HepG2 (cell line): ENCODE results near the gene COA1.

Experiments used
- E2F1 ChIP-seq: sonication (generic); formaldehyde crosslinking; IDR thresholded peaks from 2 replicates; pipeline ENCODE4 v1.5.0; 2020; ENCODE audit warnings: missing genetic modification reagents
- HOXD1 ChIP-seq: sonication (generic); formaldehyde crosslinking; IDR thresholded peaks from 2 replicates; pipeline ENCODE4 v1.5.0; 2020; ENCODE audit warnings: missing genetic modification reagents
- TF ChIP-seq, protein P1 (sequence below): sonication (generic); formaldehyde crosslinking; IDR thresholded peaks from 2 replicates; pipeline ENCODE4 v1.5.0; 2020; ENCODE audit warnings: mild to moderate bottlenecking, missing genetic modification reagents, moderate library complexity

GRCh38 chr7:43697690-43698089 lies 31.6 kb downstream of the COA1 start:
- TF ChIP-seq, protein P1, sequence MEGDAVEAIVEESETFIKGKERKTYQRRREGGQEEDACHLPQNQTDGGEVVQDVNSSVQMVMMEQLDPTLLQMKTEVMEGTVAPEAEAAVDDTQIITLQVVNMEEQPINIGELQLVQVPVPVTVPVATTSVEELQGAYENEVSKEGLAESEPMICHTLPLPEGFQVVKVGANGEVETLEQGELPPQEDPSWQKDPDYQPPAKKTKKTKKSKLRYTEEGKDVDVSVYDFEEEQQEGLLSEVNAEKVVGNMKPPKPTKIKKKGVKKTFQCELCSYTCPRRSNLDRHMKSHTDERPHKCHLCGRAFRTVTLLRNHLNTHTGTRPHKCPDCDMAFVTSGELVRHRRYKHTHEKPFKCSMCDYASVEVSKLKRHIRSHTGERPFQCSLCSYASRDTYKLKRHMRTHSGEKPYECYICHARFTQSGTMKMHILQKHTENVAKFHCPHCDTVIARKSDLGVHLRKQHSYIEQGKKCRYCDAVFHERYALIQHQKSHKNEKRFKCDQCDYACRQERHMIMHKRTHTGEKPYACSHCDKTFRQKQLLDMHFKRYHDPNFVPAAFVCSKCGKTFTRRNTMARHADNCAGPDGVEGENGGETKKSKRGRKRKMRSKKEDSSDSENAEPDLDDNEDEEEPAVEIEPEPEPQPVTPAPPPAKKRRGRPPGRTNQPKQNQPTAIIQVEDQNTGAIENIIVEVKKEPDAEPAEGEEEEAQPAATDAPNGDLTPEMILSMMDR (CRISPR knock-in tag): no peak
- TF ChIP-seq HOXD1 (CRISPR knock-in tag) (no peak), E2F1 (no peak)
